ENCODE measurements around the gene TMEM132D.

DNA sequence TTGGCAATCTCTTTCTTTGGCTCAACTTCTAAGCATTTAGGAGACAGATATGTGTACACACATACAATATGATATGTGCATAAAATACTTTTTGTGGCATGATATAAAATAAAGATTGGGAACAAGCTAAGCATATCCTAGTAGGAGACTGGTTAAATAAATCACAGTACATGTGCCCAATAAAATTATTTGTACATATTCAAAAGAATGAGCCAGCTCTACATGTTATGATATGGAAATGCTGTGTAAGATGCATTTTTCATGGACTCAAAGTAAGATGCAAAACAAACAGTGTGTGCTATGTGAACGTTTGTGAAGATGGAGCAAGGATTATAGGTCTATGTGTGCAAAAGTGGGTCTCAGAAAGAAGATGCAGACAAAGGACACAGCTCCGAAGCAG lies 311.4 kb downstream of the TMEM132D start:
- TF ChIP-seq, protein P1, sequence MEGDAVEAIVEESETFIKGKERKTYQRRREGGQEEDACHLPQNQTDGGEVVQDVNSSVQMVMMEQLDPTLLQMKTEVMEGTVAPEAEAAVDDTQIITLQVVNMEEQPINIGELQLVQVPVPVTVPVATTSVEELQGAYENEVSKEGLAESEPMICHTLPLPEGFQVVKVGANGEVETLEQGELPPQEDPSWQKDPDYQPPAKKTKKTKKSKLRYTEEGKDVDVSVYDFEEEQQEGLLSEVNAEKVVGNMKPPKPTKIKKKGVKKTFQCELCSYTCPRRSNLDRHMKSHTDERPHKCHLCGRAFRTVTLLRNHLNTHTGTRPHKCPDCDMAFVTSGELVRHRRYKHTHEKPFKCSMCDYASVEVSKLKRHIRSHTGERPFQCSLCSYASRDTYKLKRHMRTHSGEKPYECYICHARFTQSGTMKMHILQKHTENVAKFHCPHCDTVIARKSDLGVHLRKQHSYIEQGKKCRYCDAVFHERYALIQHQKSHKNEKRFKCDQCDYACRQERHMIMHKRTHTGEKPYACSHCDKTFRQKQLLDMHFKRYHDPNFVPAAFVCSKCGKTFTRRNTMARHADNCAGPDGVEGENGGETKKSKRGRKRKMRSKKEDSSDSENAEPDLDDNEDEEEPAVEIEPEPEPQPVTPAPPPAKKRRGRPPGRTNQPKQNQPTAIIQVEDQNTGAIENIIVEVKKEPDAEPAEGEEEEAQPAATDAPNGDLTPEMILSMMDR (conservative IDR thresholded peaks at IDR 0.05; ENCODE audit: low read length): no peak
- no peak for TF ChIP-seq EZH2phosphoT487 (IDR thresholded peaks at IDR 0.05; ENCODE audit: borderline replicate concordance, low read depth, low read length)

All from OCI-LY7 (cell line).